OCI-LY3 (cell line): ENCODE data around the gene EEF2.

Experiments used
- CTCF ChIP-seq: fragments of 200-600, 300-600 bp; sonication (generic); IDR thresholded peaks from 2 replicates; pipeline ENCODE4 v1.5.1; 2014; ENCODE audit warnings: antibody characterized with exemption, low read length, low read depth
- EZH2phosphoT487 ChIP-seq: fragments of 200-600 bp; shearing (Covaris generic); IDR thresholded peaks from 2 replicates; pipeline ENCODE4 v1.6.1; 2018; ENCODE audit warnings: antibody characterized with exemption, mixed run types, low read depth

- no peak for TF ChIP-seq CTCF
- no peak for TF ChIP-seq EZH2phosphoT487
Observed at GRCh38 chr19:3970313-3970807, 14.9 kb downstream of the EEF2 start.
